ENCODE results near the gene CSGALNACT2.

GRCh38 chr10:43202657-43203447, 64.6 kb downstream of the CSGALNACT2 start:
- TF ChIP-seq POLR2A (IDR thresholded peaks at IDR 0.05) (no peak), POLR2AphosphoS5 (IDR thresholded peaks at IDR 0.05) (no peak)
